GM19452 (cell line): Measurements from ENCODE around the gene C9.
"Not testable (repeated sequence)": the region's sequence is repeated elsewhere in the genome, so short reads cannot be mapped to it uniquely, and the experiment has no call there.

Experiments used
- ATAC-seq: cut with Tn5 transposase; IDR thresholded peaks from one replicate; pipeline ENCODE4 v1.9.1; 2021; ENCODE audit not compliant: unreplicated experiment

C9 gene

GRCh38 chr5:39373791-39374190 is 9.5 kb upstream of the C9 start:
- ATAC-seq, result no peak

GRCh38 chr5:39371367-39371635 is 7.0 kb upstream of the C9 start:
- ATAC-seq, result no peak

GRCh38 chr5:39370555-39371366 is 6.5 kb upstream of the C9 start:
- no peak for ATAC-seq

- no peak for ATAC-seq
These were observed 5.0 kb upstream of the C9 start for GRCh38 chr5:39369123-39369815.

- no peak for ATAC-seq
These were observed 3.8 kb upstream of the C9 start for GRCh38 chr5:39368116-39368515.

- ATAC-seq, result no peak
These were observed 3.4 kb upstream of the C9 start for GRCh38 chr5:39367711-39368110.

- ATAC-seq, result no peak
These were observed 1.1 kb downstream of the C9 start for GRCh38 chr5:39363217-39363616.

GRCh38 chr5:39362646-39363045 is 1.6 kb downstream of the C9 start:
- no peak for ATAC-seq

- ATAC-seq, result no peak
These were observed 3.0 kb downstream of the C9 start for GRCh38 chr5:39361306-39361705.

GRCh38 chr5:39360471-39361111 is 3.7 kb downstream of the C9 start:
- ATAC-seq, result no peak

- no peak for ATAC-seq
These were observed 8.0 kb downstream of the C9 start for GRCh38 chr5:39356263-39356662.

- no peak for ATAC-seq
These were observed 9.0 kb downstream of the C9 start for GRCh38 chr5:39355324-39355723.

- no peak for ATAC-seq
These were observed 10.4 kb downstream of the C9 start for GRCh38 chr5:39353717-39354399.

- ATAC-seq, result no peak
These were observed 11.3 kb downstream of the C9 start for GRCh38 chr5:39352951-39353350.

- no peak for ATAC-seq
These were observed 12.1 kb downstream of the C9 start for GRCh38 chr5:39352170-39352569.

GRCh38 chr5:39349484-39349883 is 14.8 kb downstream of the C9 start:
- no peak for ATAC-seq

- ATAC-seq, result no peak
These were observed 21.8 kb downstream of the C9 start for GRCh38 chr5:39342460-39342859.

GRCh38 chr5:39341896-39342295 is 22.4 kb downstream of the C9 start:
- no peak for ATAC-seq

GRCh38 chr5:39340506-39340905 is 23.8 kb downstream of the C9 start:
- ATAC-seq, result no peak

GRCh38 chr5:39337252-39337915 is 26.9 kb downstream of the C9 start:
- no peak for ATAC-seq

GRCh38 chr5:39334296-39334695 is 30.0 kb downstream of the C9 start:
- not testable (repeated sequence) for ATAC-seq
